HepG2 (cell line): Measurements from ENCODE around the gene NEDD8. TPM values are rescaled to one million over a fixed set of nuclear protein-coding genes. Genes with fewer than 3 reads are reported as not detected.

ENCODE experiments used
- ATAC-seq: fragments of 200-7000 bp; cut with Tn5 transposase; 3 replicates; pipeline ENCODE4 v1.9.1; 2020; ENCODE audit warnings: mild to moderate bottlenecking, moderate library complexity
- BruUV-seq: library from RNA; stranded (reverse); fragments of 400-500 nt; replicated peaks from 2 replicates; lab custom pipeline; 2021; lab: Mats Ljungman, UMichigan
- CTCF ChIA-PET: fragments of 300-600 bp; formaldehyde crosslinking; extraction: SDS; loops from one replicate; lab custom pipeline; 2021; ENCODE audit warnings: low total read pairs, inconsistent platforms, low intra/inter-chr PET ratio; lab: Yijun Ruan, JAX
- POLR2A ChIA-PET: fragments of 350-600 bp; sonication (Branson Sonifier 250); formaldehyde crosslinking; loops from one replicate; lab custom pipeline; 2020; ENCODE audit warnings: antibody characterized with exemption, inconsistent platforms; lab: Yijun Ruan, JAX
- DNase-seq: peaks from one replicate; pipeline ENCODE4 v3.0.0-alpha.2; 2015; ENCODE audit warnings: low spot score
- FAIRE-seq: peaks from 3 replicates; lab custom pipeline; 2011; peaks lifted over from hg19 to GRCh38; lab: Jason Lieb, UNC
- H2AFZ ChIP-seq: one replicate; pipeline ENCODE4 v1.6.1; 2011; ENCODE audit warnings: low read length, inconsistent platforms
- H3K27ac ChIP-seq: fragments of 300-600 bp; 3 replicates; pipeline ENCODE4 v1.8.0; 2011; ENCODE audit warnings: mixed run types, mild to moderate bottlenecking, mixed read lengths, low read length, inconsistent platforms; ENCODE audit not compliant: insufficient read depth; ENCODE audit errors: extremely low read length
- H3K27me3 ChIP-seq, 2 experiments: fragments of 200-600 bp in 1 of 2; 2 replicates in 1 of 2; 3 replicates in 1 of 2; pipeline versions ENCODE4 v1.6.0 to v1.8.0; 2011; ENCODE audit warnings: low read length in 2 of 2, mild to moderate bottlenecking in 2 of 2, moderate library complexity in 2 of 2, inconsistent platforms in 1 of 2; ENCODE audit not compliant: insufficient read depth in 2 of 2, control insufficient read depth in 1 of 2
- H3K36me3 ChIP-seq, 2 experiments: fragments of 200-600 bp in 1 of 2; replicated peaks in 1 of 2; 2 replicates in 1 of 2; 3 replicates in 1 of 2; pipeline versions ENCODE4 v1.5.1 to v1.8.0; 2011; ENCODE audit warnings: low read length in 2 of 2, inconsistent platforms in 1 of 2; ENCODE audit not compliant: insufficient read depth in 2 of 2, control insufficient read depth in 1 of 2
- H3K4me1 ChIP-seq: 2 replicates; pipeline ENCODE4 v1.5.1; 2012; ENCODE audit warnings: low read length, inconsistent platforms; ENCODE audit not compliant: insufficient read depth
- H3K4me2 ChIP-seq: 2 replicates; pipeline ENCODE4 v1.6.0; 2011; ENCODE audit warnings: low read depth, low read length, inconsistent platforms
- H3K4me3 ChIP-seq, 3 experiments: fragments of 200-600 bp in 1 of 3; sonication (generic), shearing (Covaris generic) in 1 of 3; replicated peaks in 1 of 3; 2 replicates each; pipeline ENCODE4 v1.5.1; 2011 to 2016; ENCODE audit warnings: low read length in 3 of 3, inconsistent platforms in 2 of 3, low read depth in 2 of 3, mild to moderate bottlenecking in 2 of 3, control low read depth in 1 of 3, mixed read lengths in 1 of 3; ENCODE audit not compliant: insufficient read depth in 1 of 3
- H3K79me2 ChIP-seq: one replicate; pipeline ENCODE4 v1.6.1; 2011; ENCODE audit warnings: low read length, inconsistent platforms; ENCODE audit not compliant: insufficient read depth
- H3K9ac ChIP-seq: 2 replicates; pipeline ENCODE4 v1.6.0; 2011; ENCODE audit warnings: mild to moderate bottlenecking, low read depth, low read length, inconsistent platforms; ENCODE audit not compliant: insufficient read depth
- H3K9me3 ChIP-seq: 2 replicates; pipeline ENCODE4 v1.5.1; 2012; ENCODE audit warnings: mild to moderate bottlenecking, low read length
- H4K20me1 ChIP-seq: 2 replicates; pipeline ENCODE4 v1.6.0; 2011; ENCODE audit warnings: inconsistent platforms, mild to moderate bottlenecking, low read length, moderate library complexity; ENCODE audit not compliant: insufficient read depth
- EP300 ChIP-seq, 3 experiments: sonication (generic) in 1 of 3; formaldehyde crosslinking in 1 of 3; IDR thresholded peaks; 2 replicates each; pipeline versions ENCODE4 v1.5.1 to v1.6.1; 2011 to 2020; ENCODE audit warnings: low read depth in 2 of 3, low read length in 2 of 3, borderline replicate concordance in 1 of 3, improper control_type of control experiment in 1 of 3, mild to moderate bottlenecking in 1 of 3, missing genetic modification reagents in 1 of 3, moderate library complexity in 1 of 3
- RBFOX2 ChIP-seq: fragments of 200-400 bp; formaldehyde crosslinking; IDR thresholded peaks from 2 replicates; pipeline ENCODE4 v1.6.1; 2017; ENCODE audit warnings: low read depth, mild to moderate bottlenecking, low read length
- ZNF142 ChIP-seq: sonication (generic); formaldehyde crosslinking; IDR thresholded peaks from 2 replicates; pipeline ENCODE4 v1.4.0; 2020; ENCODE audit warnings: missing genetic modification reagents
- ZNF280B ChIP-seq: sonication (generic); formaldehyde crosslinking; IDR thresholded peaks from 2 replicates; pipeline ENCODE4 v1.5.0; 2020; ENCODE audit warnings: missing genetic modification reagents, mild to moderate bottlenecking, borderline replicate concordance
- WGBS: methylation state at CpG from one replicate; pipeline ENCODE4 v1.1.6; 2017; ENCODE audit warnings: low lambda C conversion rate; 5-methylcytosine and 5-hydroxymethylcytosine counted together
- in situ Hi-C: cut with HindIII; loops from 2 replicates; pipeline ENCODE4 v1.10.0; 2017; ENCODE audit warnings: low pct_unique_long_range_greater_than_20kb; ENCODE audit not compliant: extremely low pct_ligation_motif_present
- intact Hi-C: fragments of 100-400 bp; cut with micrococcal nuclease; formaldehyde crosslinking; loops from one replicate; pipeline ENCODE4 v1.10.0; 2022; ENCODE audit not compliant: unreplicated experiment
- polyA plus RNA-seq, 8 experiments: library from polyadenylated mRNA; depleted of rRNA in 3 of 8; stranded (reverse) in 7 of 8; unstranded in 1 of 8; fragments of >200 nt; fragmentation: Illumina TruSeq in 4 of 8; extraction: Trizol in 4 of 8; gene quantifications; 2 replicates each; pipeline versions ENCODE4 v1.2.1 to v1.2.3, GENCODE V29; 2011 to 2016; ENCODE audit warnings: low read depth in 4 of 8, missing spikeins in 1 of 8, mixed read lengths in 1 of 8; ENCODE audit not compliant: insufficient read depth in 1 of 8
- total RNA-seq, 5 experiments: library from RNA; depleted of rRNA; stranded (reverse); fragments of >200 nt; fragmentation: Illumina TruSeq; extraction: Trizol; gene quantifications; 2 replicates each; pipeline ENCODE4 v1.2.3, GENCODE V29; 2016; ENCODE audit warnings: low read depth in 1 of 5
- TF ChIP-seq, protein P1 (sequence below): sonication (generic); formaldehyde crosslinking; IDR thresholded peaks from 2 replicates; pipeline ENCODE4 v1.5.1; 2020; ENCODE audit warnings: mild to moderate bottlenecking, moderate library complexity, missing genetic modification reagents

The NEDD8 gene
- total and polyA plus RNA-seq, 2 of the 13 experiments (the other 11 are each of a cell fraction or from before 2014, with no cell fraction given) = 535 to 713 TPM

DNA sequence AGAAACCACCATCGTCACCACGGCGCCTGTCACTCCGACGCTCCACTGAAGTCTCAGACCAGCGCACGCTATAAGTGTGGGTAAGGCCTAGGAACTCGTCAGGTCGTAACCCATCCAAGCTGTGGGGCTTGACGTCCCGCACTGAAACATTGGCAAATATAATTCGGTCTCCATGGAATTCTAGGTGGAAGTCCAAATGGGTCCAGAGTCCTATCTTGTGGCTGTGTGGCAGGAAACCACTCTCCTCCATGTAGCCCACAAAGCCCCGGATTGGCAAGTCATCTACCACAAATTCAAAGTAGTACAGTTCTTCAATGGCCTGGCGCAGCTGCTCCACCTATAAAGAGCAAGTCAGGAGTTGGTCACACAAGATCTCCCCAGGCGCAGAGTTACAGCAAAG, 39.2 kb downstream of the NEDD8 start:
- no peaks in the 10 kb centered on the region; a peak in 1 of 5 replicates for H3K27me3 ChIP-seq
- ATAC-seq (no peak), DNase-seq (no peak), FAIRE-seq (no peak)
- in situ Hi-C loops (no loop called here), intact Hi-C loops (no loop called here)
- H4K20me1 ChIP-seq = no peaks in the 10 kb centered on the region
- peaks cover 18 to 29% of the 10 kb centered on the region in 2 experiments; a peak in 4 of 5 replicates for H3K36me3 ChIP-seq
- BruUV-seq = no TSS peak
- CTCF ChIA-PET = no interaction called here
- H2AFZ ChIP-seq = no peak overlapping the region
- no peak overlapping the region for H3K4me3 ChIP-seq
- H3K9me3 ChIP-seq = no peaks in the 10 kb centered on the region
- peaks cover 41% of the 10 kb centered on the region for H3K79me2 ChIP-seq
- H3K27ac ChIP-seq = no peak overlapping the region
- TF ChIP-seq, protein P1, sequence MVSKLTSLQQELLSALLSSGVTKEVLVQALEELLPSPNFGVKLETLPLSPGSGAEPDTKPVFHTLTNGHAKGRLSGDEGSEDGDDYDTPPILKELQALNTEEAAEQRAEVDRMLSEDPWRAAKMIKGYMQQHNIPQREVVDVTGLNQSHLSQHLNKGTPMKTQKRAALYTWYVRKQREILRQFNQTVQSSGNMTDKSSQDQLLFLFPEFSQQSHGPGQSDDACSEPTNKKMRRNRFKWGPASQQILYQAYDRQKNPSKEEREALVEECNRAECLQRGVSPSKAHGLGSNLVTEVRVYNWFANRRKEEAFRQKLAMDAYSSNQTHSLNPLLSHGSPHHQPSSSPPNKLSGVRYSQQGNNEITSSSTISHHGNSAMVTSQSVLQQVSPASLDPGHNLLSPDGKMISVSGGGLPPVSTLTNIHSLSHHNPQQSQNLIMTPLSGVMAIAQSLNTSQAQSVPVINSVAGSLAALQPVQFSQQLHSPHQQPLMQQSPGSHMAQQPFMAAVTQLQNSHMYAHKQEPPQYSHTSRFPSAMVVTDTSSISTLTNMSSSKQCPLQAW = no peak
- TF ChIP-seq RBFOX2 (peak; percentile 3; the same call in 1 of the 2 replicates), EP300 (IDR thresholded peaks at IDR 0.05; ENCODE audit: low read depth in 2 of 2, low read length in 2 of 2) (no peak), EP300 (CRISPR knock-in tag; IDR thresholded peaks at IDR 0.05; ENCODE audit: borderline replicate concordance) (no peak)
- 97% methylated on average over 15 of the region's 15 CpGs for WGBS
- peaks cover 63% of the 10 kb centered on the region for H3K4me1 ChIP-seq
- no peak overlapping the region for H3K9ac ChIP-seq
- POLR2A ChIA-PET = interaction anchor here (4.3 kb wide), 1 partner anchor 20 kb away, joined by 230 read pairs; the partner anchor contains the start of genes CHMP4A and MDP1
- H3K4me2 ChIP-seq = no peak overlapping the region

DNA sequence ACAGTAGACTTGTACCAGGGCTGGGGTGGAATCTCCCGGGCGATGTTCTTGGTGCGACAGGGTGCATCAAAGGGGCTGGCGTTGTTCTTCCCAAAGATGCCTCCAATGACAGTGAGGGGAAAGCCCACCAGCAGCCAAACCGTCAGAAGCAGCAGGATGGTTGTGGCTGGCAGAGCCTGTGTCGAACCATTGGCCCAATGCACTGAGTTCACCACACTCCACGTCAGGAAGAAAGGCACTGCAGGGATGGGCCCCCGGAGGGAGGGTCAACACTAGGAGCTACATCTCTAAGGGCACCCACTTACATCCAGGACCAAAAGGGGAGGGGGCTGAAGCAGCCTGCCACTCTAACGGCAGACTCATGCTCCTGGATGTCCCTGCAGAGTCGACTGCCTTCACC, 41.8 kb downstream of the NEDD8 start:
- H3K9me3 ChIP-seq = no peaks in the 10 kb centered on the region
- DNase-seq (no peak), ATAC-seq (no peak), FAIRE-seq (no peak)
- 94% methylated on average over 10 of the region's 10 CpGs for WGBS
- in situ Hi-C loops = no loop called here
- POLR2A ChIA-PET = interaction anchor here (0.7 to 6.4 kb wide), 5 partner anchors 12 to 94 kb away, joined by 3 to 65 read pairs (median 38); partner anchors contain the start of genes CHMP4A, IRF9 and PSME2
- CTCF ChIA-PET = no interaction called here
- no peak overlapping the region for H3K27ac ChIP-seq
- H3K9ac ChIP-seq = no peak overlapping the region
- H3K4me1 ChIP-seq = peaks cover 57% of the 10 kb centered on the region
- no peaks in the 10 kb centered on the region for H4K20me1 ChIP-seq
- no peak overlapping the region for H3K4me3 ChIP-seq
- no peak overlapping the region for H3K4me2 ChIP-seq
- intact Hi-C loops = no loop called here
- no peaks in the 10 kb centered on the region for H3K27me3 ChIP-seq
- BruUV-seq = no TSS peak
- no peak overlapping the region for H2AFZ ChIP-seq
- peaks cover 41 to 51% of the 10 kb centered on the region in 2 experiments for H3K36me3 ChIP-seq
- peaks cover 37% of the 10 kb centered on the region for H3K79me2 ChIP-seq
- TF ChIP-seq ZNF280B (CRISPR knock-in tag) (peak; percentile 35; the same call in 1 of the 2 replicates), ZNF142 (CRISPR knock-in tag) (no peak)
